Natural killer cell (primary cell): ENCODE results near the gene DAPK1. TPM values are rescaled to one million over a fixed set of nuclear protein-coding genes. Genes with fewer than 3 reads are reported as not detected.

ENCODE experiments used
- ATAC-seq, 3 donors: fragments of 150-1000 bp in 2 of 3; fragments of 200-7000 bp in 1 of 3; cut with Tn5 transposase; 1 replicate in 1 of 3; 2 replicates in 2 of 3; pipeline ENCODE4 v1.10.0; 2021; ENCODE audit warnings: mild to moderate bottlenecking in 2 of 3, moderate library complexity in 2 of 3
- DNase-seq, 2 donors: peaks; one replicate each; pipeline versions ENCODE4 v3.0.0 to v3.0.0-alpha.2; 2013 to 2021; ENCODE audit warnings: mixed read lengths in 1 of 2
- H3K27ac ChIP-seq: one replicate; pipeline ENCODE4 v1.5.1; 2013; ENCODE audit warnings: mild to moderate bottlenecking, low read length
- H3K27me3 ChIP-seq: one replicate; pipeline ENCODE4 v1.6.1; 2013; ENCODE audit warnings: low read length; ENCODE audit not compliant: control insufficient read depth, insufficient read depth
- H3K36me3 ChIP-seq: one replicate; pipeline ENCODE4 v1.6.1; 2013; ENCODE audit warnings: low read length; ENCODE audit not compliant: control insufficient read depth, insufficient read depth
- H3K4me1 ChIP-seq: one replicate; pipeline ENCODE4 v1.6.1; 2013; ENCODE audit warnings: low read length; ENCODE audit not compliant: control insufficient read depth, insufficient read depth
- H3K4me3 ChIP-seq: one replicate; pipeline ENCODE4 v1.5.1; 2013; ENCODE audit warnings: low read length
- H3K9me3 ChIP-seq: one replicate; pipeline ENCODE4 v1.6.1; 2013; ENCODE audit warnings: low read length; ENCODE audit not compliant: control insufficient read depth, insufficient read depth
- H3K27ac Mint-ChIP-seq, 2 donors: one replicate each; pipeline ENCODE4 v1.8.0; 2022; ENCODE audit warnings: mild to moderate bottlenecking in 2 of 2, mixed read lengths in 2 of 2, moderate library complexity in 1 of 2
- H3K27me3 Mint-ChIP-seq, 2 donors: one replicate each; pipeline ENCODE4 v1.8.0; 2022; ENCODE audit warnings: low read depth in 2 of 2, mixed read lengths in 2 of 2
- H3K36me3 Mint-ChIP-seq: one replicate; pipeline ENCODE4 v1.8.0; 2022; ENCODE audit warnings: mixed read lengths
- H3K4me1 Mint-ChIP-seq, 2 donors: one replicate each; pipeline ENCODE4 v1.8.0; 2022; ENCODE audit warnings: mixed read lengths in 2 of 2
- H3K4me3 Mint-ChIP-seq: one replicate; pipeline ENCODE4 v1.8.0; 2022; ENCODE audit warnings: mild to moderate bottlenecking, moderate library complexity, mixed read lengths
- H3K9me3 Mint-ChIP-seq, 2 donors: one replicate each; pipeline ENCODE4 v1.8.0; 2022; ENCODE audit warnings: mixed read lengths in 2 of 2
- WGBS: methylation state at CpG from one replicate; pipeline ENCODE4 v1.1.7; 2013; ENCODE audit warnings: missing lambda C conversion rate; ENCODE audit not compliant: insufficient coverage; 5-methylcytosine and 5-hydroxymethylcytosine counted together
- intact Hi-C: fragments of 100-400 bp; cut with micrococcal nuclease; formaldehyde crosslinking; loops from one replicate; pipeline ENCODE4 v1.14.2; 2022
- total RNA-seq, 4 donors: library from RNA; stranded (reverse); fragments of 120-200 nt in 1 of 4; gene quantifications; one replicate each; pipeline versions ENCODE4 v1.2.3 to v1.2.4, GENCODE V29; 2013 to 2022
- TF ChIP-seq, protein P1 (sequence below): fragments of 200-600 bp; IDR thresholded peaks from one replicate; pipeline ENCODE4 v1.8.0; 2022; ENCODE audit warnings: antibody characterized with exemption

The DAPK1 gene
- total RNA-seq, 3 donors from 2014 or later (not counting 1 experiment from before 2014, with no cell fraction given), result 12.2 to 26.5 (median 22.7) TPM

DNA sequence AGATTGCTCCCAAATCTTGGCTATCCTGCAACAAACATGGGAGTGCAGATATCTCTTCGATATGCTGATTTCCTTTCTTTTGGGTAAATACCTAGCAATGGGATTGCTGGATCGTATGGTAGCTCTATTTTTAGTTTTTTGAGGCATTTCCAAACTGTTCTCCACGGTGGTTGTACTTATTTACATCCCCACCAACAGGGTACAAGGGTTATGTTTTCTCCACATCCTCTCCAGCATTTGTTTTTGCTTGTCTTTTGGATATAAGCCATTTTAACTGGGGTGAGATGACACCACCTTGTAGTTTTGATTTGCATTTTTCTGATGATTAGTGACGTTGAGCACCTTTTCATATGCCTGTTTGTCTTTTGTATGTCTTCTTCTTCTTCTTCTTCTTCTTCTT lies 248.5 kb downstream of the DAPK1 start:
- peaks cover 15 to 30% of the 10 kb centered on the region in 2 donors for H3K27me3 Mint-ChIP-seq
- intact Hi-C loops, result no loop called here
- no peak overlapping the region for H3K4me3 ChIP-seq
- H3K36me3 Mint-ChIP-seq, result peaks cover 4% of the 10 kb centered on the region
- H3K27me3 ChIP-seq, result no peaks in the 10 kb centered on the region
- no peak overlapping the region for H3K4me3 Mint-ChIP-seq
- H3K9me3 ChIP-seq, result peaks cover 4% of the 10 kb centered on the region
- H3K36me3 ChIP-seq, result no peaks in the 10 kb centered on the region
- H3K4me1 ChIP-seq, result no peaks in the 10 kb centered on the region
- WGBS, result 86% methylated on average over 4 of the region's 4 CpGs
- H3K27ac Mint-ChIP-seq, result no peak overlapping the region
- H3K27ac ChIP-seq, result no peak overlapping the region
- H3K9me3 Mint-ChIP-seq, result peaks cover 0 to 3% of the 10 kb centered on the region in 2 donors
- H3K4me1 Mint-ChIP-seq, result peaks cover 0 to 2% of the 10 kb centered on the region in 2 donors
- TF ChIP-seq, protein P1, sequence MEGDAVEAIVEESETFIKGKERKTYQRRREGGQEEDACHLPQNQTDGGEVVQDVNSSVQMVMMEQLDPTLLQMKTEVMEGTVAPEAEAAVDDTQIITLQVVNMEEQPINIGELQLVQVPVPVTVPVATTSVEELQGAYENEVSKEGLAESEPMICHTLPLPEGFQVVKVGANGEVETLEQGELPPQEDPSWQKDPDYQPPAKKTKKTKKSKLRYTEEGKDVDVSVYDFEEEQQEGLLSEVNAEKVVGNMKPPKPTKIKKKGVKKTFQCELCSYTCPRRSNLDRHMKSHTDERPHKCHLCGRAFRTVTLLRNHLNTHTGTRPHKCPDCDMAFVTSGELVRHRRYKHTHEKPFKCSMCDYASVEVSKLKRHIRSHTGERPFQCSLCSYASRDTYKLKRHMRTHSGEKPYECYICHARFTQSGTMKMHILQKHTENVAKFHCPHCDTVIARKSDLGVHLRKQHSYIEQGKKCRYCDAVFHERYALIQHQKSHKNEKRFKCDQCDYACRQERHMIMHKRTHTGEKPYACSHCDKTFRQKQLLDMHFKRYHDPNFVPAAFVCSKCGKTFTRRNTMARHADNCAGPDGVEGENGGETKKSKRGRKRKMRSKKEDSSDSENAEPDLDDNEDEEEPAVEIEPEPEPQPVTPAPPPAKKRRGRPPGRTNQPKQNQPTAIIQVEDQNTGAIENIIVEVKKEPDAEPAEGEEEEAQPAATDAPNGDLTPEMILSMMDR, result no peak
- no peak for DNase-seq
- ATAC-seq, result no peak

DNA sequence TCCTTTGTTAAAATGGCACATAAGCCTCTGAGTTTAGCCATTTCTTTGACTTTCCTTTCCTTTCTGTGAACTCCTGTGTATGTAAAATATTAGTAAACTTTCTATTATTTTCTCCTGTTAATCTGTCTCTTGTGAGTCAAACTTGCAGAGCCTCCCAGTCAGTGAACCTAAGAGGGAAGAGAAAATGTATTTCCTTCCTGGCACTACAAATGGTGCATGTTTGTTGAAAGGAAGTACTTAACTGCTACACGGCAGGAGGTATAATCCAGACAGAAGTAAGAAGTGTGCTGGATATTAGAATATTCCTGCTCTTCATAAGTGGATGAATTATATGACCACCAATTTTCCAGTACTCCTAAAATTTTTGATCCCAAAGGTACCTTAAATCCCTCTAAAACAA lies 251.2 kb downstream of the DAPK1 start:
- no peaks in the 10 kb centered on the region for H3K9me3 ChIP-seq
- H3K4me3 ChIP-seq, result no peak overlapping the region
- H3K36me3 Mint-ChIP-seq, result no peaks in the 10 kb centered on the region
- TF ChIP-seq, protein P1, result no peak
- H3K4me1 ChIP-seq, result no peaks in the 10 kb centered on the region
- H3K27ac Mint-ChIP-seq, result no peak overlapping the region
- H3K4me1 Mint-ChIP-seq, result no peaks in the 10 kb centered on the region
- peaks cover 11 to 15% of the 10 kb centered on the region in 2 donors for H3K27me3 Mint-ChIP-seq
- H3K4me3 Mint-ChIP-seq, result no peak overlapping the region
- intact Hi-C loops, result no loop called here
- no peak for ATAC-seq
- H3K27me3 ChIP-seq, result no peaks in the 10 kb centered on the region
- H3K36me3 ChIP-seq, result no peaks in the 10 kb centered on the region
- no peak for DNase-seq
- WGBS, result no CpG with 5 or more reads among the region's 1 CpG
- H3K27ac ChIP-seq, result no peak overlapping the region
- H3K9me3 Mint-ChIP-seq, result peaks cover 0 to 3% of the 10 kb centered on the region in 2 donors

GRCh38 chr9:87749335-87750035 lies 251.8 kb downstream of the DAPK1 start:
- Mint-ChIP-seq H3K4me3 (no peak overlapping the region), H3K27me3 (peaks cover 11 to 15% of the 10 kb centered on the region in 2 donors), H3K9me3 (peaks cover 0 to 3% of the 10 kb centered on the region in 2 donors), H3K4me1 (no peaks in the 10 kb centered on the region), H3K36me3 (no peaks in the 10 kb centered on the region), H3K27ac (no peak overlapping the region)
- intact Hi-C loops, result no loop called here
- 100% methylated on average over 1 of the region's 5 CpGs for WGBS
- H3K27ac ChIP-seq, result no peak overlapping the region
- DNase-seq, result no peak
- no peaks in the 10 kb centered on the region for H3K4me1 ChIP-seq
- TF ChIP-seq, protein P1, result no peak
- H3K27me3 ChIP-seq, result no peaks in the 10 kb centered on the region
- no peaks in the 10 kb centered on the region for H3K36me3 ChIP-seq
- no peak overlapping the region for H3K4me3 ChIP-seq
- no peak for ATAC-seq
- H3K9me3 ChIP-seq, result no peaks in the 10 kb centered on the region

- no peaks in the 10 kb centered on the region for H3K4me1 Mint-ChIP-seq
- TF ChIP-seq, protein P1, result no peak
- intact Hi-C loops, result no loop called here
- H3K27ac Mint-ChIP-seq, result no peak overlapping the region
- DNase-seq, result no peak
- no peak overlapping the region for H3K4me3 Mint-ChIP-seq
- H3K4me3 ChIP-seq, result no peak overlapping the region
- peaks cover 2 to 3% of the 10 kb centered on the region in 2 donors for H3K9me3 Mint-ChIP-seq
- no peaks in the 10 kb centered on the region for H3K36me3 Mint-ChIP-seq
- no peaks in the 10 kb centered on the region for H3K27me3 ChIP-seq
- peaks cover 14 to 18% of the 10 kb centered on the region in 2 donors for H3K27me3 Mint-ChIP-seq
- no peak overlapping the region for H3K27ac ChIP-seq
- no peaks in the 10 kb centered on the region for H3K36me3 ChIP-seq
- ATAC-seq, result no peak
- H3K4me1 ChIP-seq, result no peaks in the 10 kb centered on the region
- WGBS, result 66% methylated on average over 2 of the region's 2 CpGs
- no peaks in the 10 kb centered on the region for H3K9me3 ChIP-seq
These were observed 253.1 kb downstream of the DAPK1 start for GRCh38 chr9:87750726-87751125.
